Ovary (tissue), 3 donors: ENCODE results near the gene CAPRIN1.

Experiments used
- EP300 ChIP-seq: sonication (generic); formaldehyde crosslinking; IDR thresholded peaks from one replicate; pipeline ENCODE4 v1.6.1; 2017; ENCODE audit warnings: antibody characterized with exemption
- POLR2A ChIP-seq: fragments of 450-650 bp; IDR thresholded peaks from one replicate; pipeline ENCODE4 v1.6.1; 2017; ENCODE audit warnings: antibody characterized with exemption, mild to moderate bottlenecking, moderate library complexity
- TF ChIP-seq, protein P1 (sequence below), 3 donors: fragments of 450-650 bp in 2 of 3; fragments of 200-600 bp in 1 of 3; IDR thresholded peaks; one replicate each; pipeline versions ENCODE4 v1.5.1 to v1.8.0; 2016 to 2022; ENCODE audit warnings: antibody characterized with exemption in 3 of 3, mild to moderate bottlenecking in 1 of 3
- donor health status: DM: no; HTN: no; CAD: no.

GRCh38 chr11:34098813-34099212 lies 47.3 kb downstream of the CAPRIN1 start:
- TF ChIP-seq, protein P1, sequence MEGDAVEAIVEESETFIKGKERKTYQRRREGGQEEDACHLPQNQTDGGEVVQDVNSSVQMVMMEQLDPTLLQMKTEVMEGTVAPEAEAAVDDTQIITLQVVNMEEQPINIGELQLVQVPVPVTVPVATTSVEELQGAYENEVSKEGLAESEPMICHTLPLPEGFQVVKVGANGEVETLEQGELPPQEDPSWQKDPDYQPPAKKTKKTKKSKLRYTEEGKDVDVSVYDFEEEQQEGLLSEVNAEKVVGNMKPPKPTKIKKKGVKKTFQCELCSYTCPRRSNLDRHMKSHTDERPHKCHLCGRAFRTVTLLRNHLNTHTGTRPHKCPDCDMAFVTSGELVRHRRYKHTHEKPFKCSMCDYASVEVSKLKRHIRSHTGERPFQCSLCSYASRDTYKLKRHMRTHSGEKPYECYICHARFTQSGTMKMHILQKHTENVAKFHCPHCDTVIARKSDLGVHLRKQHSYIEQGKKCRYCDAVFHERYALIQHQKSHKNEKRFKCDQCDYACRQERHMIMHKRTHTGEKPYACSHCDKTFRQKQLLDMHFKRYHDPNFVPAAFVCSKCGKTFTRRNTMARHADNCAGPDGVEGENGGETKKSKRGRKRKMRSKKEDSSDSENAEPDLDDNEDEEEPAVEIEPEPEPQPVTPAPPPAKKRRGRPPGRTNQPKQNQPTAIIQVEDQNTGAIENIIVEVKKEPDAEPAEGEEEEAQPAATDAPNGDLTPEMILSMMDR (IDR thresholded peaks at IDR 0.05) = no peak
- TF ChIP-seq POLR2A (no peak), EP300 (no peak)
